K562 (cell line): ENCODE measurements around the gene CZIB. TPM values are rescaled to one million over a fixed set of nuclear protein-coding genes. Genes with fewer than 3 reads are reported as not detected.

Experiments used
- ATAC-seq: fragments of 200-7000 bp; cut with Tn5 transposase; 3 replicates; pipeline ENCODE4 v1.9.1; 2020; ENCODE audit warnings: moderate library complexity
- BruUV-seq: library from RNA; stranded (reverse); fragments of 400-500 nt; replicated peaks from 2 replicates; lab custom pipeline; 2021; lab: Mats Ljungman, UMichigan
- CTCF ChIA-PET: fragments of 300-600 bp; formaldehyde crosslinking; extraction: SDS; loops from one replicate; lab custom pipeline; 2021; ENCODE audit warnings: low intra/inter-chr PET ratio; lab: Yijun Ruan, JAX
- POLR2A ChIA-PET: fragments of 300-600, 350-650 bp; sonication (Branson Sonifier 250); formaldehyde crosslinking; extraction: SDS; loops from one replicate; lab custom pipeline; 2021; ENCODE audit warnings: antibody characterized with exemption, inconsistent platforms; lab: Yijun Ruan, JAX
- DNase-seq, 4 experiments: peaks; one replicate each; pipeline versions ENCODE4 v3.0.0 to v3.0.0-alpha.2; 2011 to 2018; ENCODE audit warnings: low spot score in 3 of 4, mixed read lengths in 3 of 4; ENCODE audit errors: extremely low read depth in 1 of 4
- FAIRE-seq: peaks from 2 replicates; lab custom pipeline; 2011; peaks lifted over from hg19 to GRCh38; lab: Jason Lieb, UNC
- H2AFZ ChIP-seq: 2 replicates; pipeline ENCODE4 v1.6.0; 2011; ENCODE audit warnings: low read depth, low read length, control low read depth, inconsistent platforms
- H3K27ac ChIP-seq: fragments of 200-600 bp; 3 replicates; pipeline ENCODE4 v1.8.0; 2011; ENCODE audit warnings: low read depth, mild to moderate bottlenecking, control low read depth, inconsistent platforms, low read length, moderate library complexity, mixed read lengths; ENCODE audit errors: extremely low read depth
- H3K27me3 ChIP-seq, 2 experiments: fragments of 300-600 bp in 1 of 2; 2 replicates in 1 of 2; 3 replicates in 1 of 2; pipeline versions ENCODE4 v1.6.0 to v1.8.0; 2011; ENCODE audit warnings: inconsistent platforms in 2 of 2, low read length in 2 of 2, mild to moderate bottlenecking in 1 of 2, mixed read lengths in 1 of 2, moderate library complexity in 1 of 2; ENCODE audit not compliant: control insufficient read depth in 2 of 2, insufficient read depth in 2 of 2
- H3K36me3 ChIP-seq: fragments of 300-600 bp; 3 replicates; pipeline ENCODE4 v1.8.0; 2011; ENCODE audit warnings: mild to moderate bottlenecking, low read length, inconsistent platforms; ENCODE audit not compliant: control insufficient read depth, insufficient read depth
- H3K4me1 ChIP-seq, 2 experiments: fragments of 200-600 bp in 1 of 2; replicated peaks in 1 of 2; 2 replicates in 1 of 2; 3 replicates in 1 of 2; pipeline versions ENCODE4 v1.5.1 to v1.8.0; 2011; ENCODE audit warnings: inconsistent platforms in 2 of 2, low read length in 2 of 2, mild to moderate bottlenecking in 1 of 2, mixed read lengths in 1 of 2, moderate library complexity in 1 of 2; ENCODE audit not compliant: control insufficient read depth in 2 of 2, insufficient read depth in 2 of 2
- H3K4me2 ChIP-seq: 2 replicates; pipeline ENCODE4 v1.6.1; 2011; ENCODE audit warnings: low read length, control low read depth, inconsistent platforms, mixed read lengths; ENCODE audit not compliant: insufficient read depth
- H3K4me3 ChIP-seq: fragments of 200-600 bp; sonication (generic), shearing (Covaris generic); 2 replicates; pipeline ENCODE4 v1.5.1; 2016; ENCODE audit warnings: control low read depth, inconsistent platforms
- H3K79me2 ChIP-seq: fragments of 200-600 bp; 3 replicates; pipeline ENCODE4 v1.8.0; 2011; ENCODE audit warnings: low read length, inconsistent platforms; ENCODE audit not compliant: control insufficient read depth, insufficient read depth
- H3K9ac ChIP-seq, 2 experiments: 2 replicates each; pipeline versions ENCODE4 v1.6.0 to v1.6.1; 2011; ENCODE audit warnings: low read depth in 2 of 2, low read length in 2 of 2, control low read depth in 1 of 2, inconsistent platforms in 1 of 2, mild to moderate bottlenecking in 1 of 2, mixed read lengths in 1 of 2; ENCODE audit not compliant: insufficient read depth in 1 of 2
- H3K9me1 ChIP-seq: one replicate; pipeline ENCODE4 v1.6.0; 2011; ENCODE audit warnings: inconsistent platforms, mild to moderate bottlenecking, low read length, moderate library complexity; ENCODE audit not compliant: control insufficient read depth, insufficient read depth
- H3K9me3 ChIP-seq: replicated peaks from 2 replicates; pipeline ENCODE4 v1.5.1; 2011; ENCODE audit warnings: low read depth, low read length, inconsistent platforms; ENCODE audit not compliant: control insufficient read depth, insufficient read depth
- H4K20me1 ChIP-seq: replicated peaks from 2 replicates; pipeline ENCODE4 v1.6.1; 2011; ENCODE audit warnings: low read length, inconsistent platforms, mixed read lengths; ENCODE audit not compliant: control insufficient read depth, insufficient read depth
- COPS2 ChIP-seq: fragments of 450-650 bp; conservative IDR thresholded peaks from 2 replicates; pipeline ENCODE4 v1.6.1; 2016; ENCODE audit warnings: mild to moderate bottlenecking, moderate library complexity
- FOXA3 ChIP-seq, 2 experiments: fragments of 450-650 bp in 1 of 2; sonication (generic) in 1 of 2; formaldehyde crosslinking; IDR thresholded peaks in 1 of 2; conservative IDR thresholded peaks in 1 of 2; 2 replicates each; pipeline versions ENCODE4 v1.4.0 to v1.8.0; 2020 to 2022; ENCODE audit warnings: mild to moderate bottlenecking in 2 of 2, missing genetic modification reagents in 1 of 2
- HLTF ChIP-seq: fragments of 450-650 bp; IDR thresholded peaks from 2 replicates; pipeline ENCODE4 v1.6.1; 2016
- MEF2A ChIP-seq: IDR thresholded peaks from 2 replicates; pipeline ENCODE4 v1.6.1; 2011; ENCODE audit warnings: low read depth, mild to moderate bottlenecking, low read length, moderate library complexity; ENCODE audit not compliant: control insufficient read depth
- MXI1 ChIP-seq: IDR thresholded peaks from 2 replicates; pipeline ENCODE4 v1.6.1; 2011; ENCODE audit warnings: low read depth, mild to moderate bottlenecking, improper control_type of control experiment, low read length
- MYNN ChIP-seq, 2 experiments: sonication (generic); formaldehyde crosslinking in 1 of 2; IDR thresholded peaks; 2 replicates each; pipeline versions ENCODE4 v1.5.0 to v1.6.1; 2016 to 2020; ENCODE audit warnings: antibody characterized with exemption in 1 of 2, missing genetic modification reagents in 1 of 2
- NR4A1 ChIP-seq, 2 experiments: fragments of 250-450 bp in 1 of 2; fragments of 450-650 bp in 1 of 2; sonication (Bioruptor Pico) in 1 of 2; IDR thresholded peaks; 2 replicates each; pipeline versions ENCODE4 v1.4.0 to v1.6.1; 2016 to 2020; ENCODE audit warnings: mild to moderate bottlenecking in 2 of 2, missing compliant biosample characterization in 1 of 2, missing genetic modification characterization in 1 of 2, moderate library complexity in 1 of 2
- PHB ChIP-seq: fragments of 250-450 bp; sonication (Bioruptor Pico); IDR thresholded peaks from 2 replicates; pipeline ENCODE4 v1.5.0; 2021
- POLR2H ChIP-seq: IDR thresholded peaks from 2 replicates; pipeline ENCODE4 v1.6.1; 2016; ENCODE audit warnings: missing genetic modification characterization, low read depth, mild to moderate bottlenecking, control low read depth, missing compliant biosample characterization, moderate library complexity
- SNIP1 ChIP-seq: fragments of 450-650 bp; IDR thresholded peaks from 2 replicates; pipeline ENCODE4 v1.7.1; 2017; ENCODE audit warnings: low read depth, mild to moderate bottlenecking
- ZNF24 ChIP-seq: fragments of 450-650 bp; IDR thresholded peaks from 2 replicates; pipeline ENCODE4 v1.6.1; 2016
- ZNF263 ChIP-seq: sonication (generic); formaldehyde crosslinking; IDR thresholded peaks from 2 replicates; pipeline ENCODE4 v1.8.0; 2022; ENCODE audit warnings: mild to moderate bottlenecking, missing genetic modification reagents, borderline replicate concordance
- ZNF316 ChIP-seq: fragments of 450-650 bp; IDR thresholded peaks from 2 replicates; pipeline ENCODE4 v1.6.1; 2016
- ZNF57 ChIP-seq: fragments of 450-650 bp; formaldehyde crosslinking; IDR thresholded peaks from 2 replicates; pipeline ENCODE4 v1.4.0; 2020; ENCODE audit warnings: mild to moderate bottlenecking, moderate library complexity
- ZSCAN29 ChIP-seq: fragments of 450-650 bp; IDR thresholded peaks from 2 replicates; pipeline ENCODE4 v1.6.1; 2017
- in situ Hi-C: fragments of 300-500 bp; cut with MboI; formaldehyde crosslinking; loops from 4 replicates; pipeline ENCODE4 v1.15.0; 2018; ENCODE audit warnings: inconsistent platforms, mixed read lengths
- intact Hi-C: fragments of 100-400 bp; cut with micrococcal nuclease; formaldehyde crosslinking; loops from 2 replicates; pipeline ENCODE4 v1.14.2; 2022
- polyA plus RNA-seq, 8 experiments: library from polyadenylated mRNA; depleted of rRNA in 4 of 8; stranded (reverse) in 5 of 8; unstranded in 3 of 8; fragments of >200 nt; fragmentation: Nextera tagmentation in 2 of 8; fragmentation: Illumina TruSeq in 1 of 8; extraction: Ambion mirVana in 2 of 8; extraction: Trizol in 1 of 8; gene quantifications; 2 replicates each; pipeline versions ENCODE4 v1.2.1 to v1.2.3, GENCODE V29; 2011 to 2014; ENCODE audit warnings: inconsistent platforms in 1 of 8, missing spikeins in 1 of 8
- total RNA-seq, 7 experiments: library from RNA; depleted of rRNA in 6 of 7; stranded (reverse); fragments of >200 nt in 6 of 7; fragmentation: Illumina TruSeq in 2 of 7; extraction: Trizol in 2 of 7; gene quantifications; 2 replicates each; pipeline versions ENCODE4 v1.2.1 to v1.2.3, GENCODE V29; 2011 to 2021; ENCODE audit warnings: low replicate concordance in 1 of 7
- TF ChIP-seq, protein P1 (sequence below): sonication (generic); formaldehyde crosslinking; IDR thresholded peaks from 2 replicates; pipeline ENCODE4 v1.8.1; 2023; ENCODE audit warnings: mild to moderate bottlenecking, missing genetic modification reagents
- TF ChIP-seq, protein P2 (sequence below): fragments of 250-450 bp; sonication (Bioruptor Pico); IDR thresholded peaks from 2 replicates; pipeline ENCODE4 v1.5.0; 2021
- TF ChIP-seq, protein P3 (sequence below): fragments of 250-450 bp; sonication (Bioruptor Pico); IDR thresholded peaks from 2 replicates; pipeline ENCODE4 v1.5.1; 2021; ENCODE audit warnings: mild to moderate bottlenecking

CZIB gene
- total and polyA plus RNA-seq, 9 of the 15 experiments (the other 6 are each of a cell fraction or from before 2014, with no cell fraction given) = 52.6 to 111 (median 80.0) TPM

DNA sequence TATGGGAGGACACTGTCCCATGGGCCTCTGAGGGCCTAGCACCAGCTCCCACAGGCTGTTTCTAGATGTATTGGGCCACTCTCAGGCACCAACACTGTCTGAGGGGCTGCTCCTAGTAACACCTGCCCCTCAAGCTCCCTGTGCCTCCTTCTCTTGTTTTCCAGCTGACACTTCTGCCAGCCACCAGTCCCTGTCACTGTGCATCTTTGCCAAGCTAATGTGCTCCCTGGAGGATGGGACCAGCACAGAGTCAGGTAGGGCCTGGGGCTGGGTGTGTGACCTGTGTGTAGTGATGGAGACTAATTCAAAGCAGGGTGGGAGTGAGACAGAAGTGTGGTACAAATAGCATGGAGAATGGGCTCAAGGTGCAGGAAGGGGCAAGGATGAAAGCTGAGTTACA is 47.3 kb upstream of the CZIB start:
- DNase-seq = no peak
- Histone ChIP-seq H3K9ac (no peak overlapping the region), H3K4me3 (no peak overlapping the region), H3K36me3 (peaks cover 94% of the 10 kb centered on the region), H3K4me1 (no peaks in the 10 kb centered on the region), H3K27me3 (no peaks in the 10 kb centered on the region), H3K9me1 (no peaks in the 10 kb centered on the region), H2AFZ (no peak overlapping the region), H3K27ac (no peak overlapping the region), H3K4me2 (no peak overlapping the region), H3K9me3 (no peaks in the 10 kb centered on the region), H4K20me1 (no peaks in the 10 kb centered on the region; the same call in 1 of the 2 replicates), H3K79me2 (no peaks in the 10 kb centered on the region)
- POLR2A ChIA-PET = interaction anchor here (0.8 to 1.1 kb wide), 2 partner anchors 39 to 173 kb away, joined by 3 read pairs; no protein-coding TSS in a partner anchor
- ATAC-seq = no peak
- in situ Hi-C loops = no loop called here
- intact Hi-C loops = no loop called here
- CTCF ChIA-PET = no interaction called here
- FAIRE-seq = no peak
- TF ChIP-seq, protein P1, sequence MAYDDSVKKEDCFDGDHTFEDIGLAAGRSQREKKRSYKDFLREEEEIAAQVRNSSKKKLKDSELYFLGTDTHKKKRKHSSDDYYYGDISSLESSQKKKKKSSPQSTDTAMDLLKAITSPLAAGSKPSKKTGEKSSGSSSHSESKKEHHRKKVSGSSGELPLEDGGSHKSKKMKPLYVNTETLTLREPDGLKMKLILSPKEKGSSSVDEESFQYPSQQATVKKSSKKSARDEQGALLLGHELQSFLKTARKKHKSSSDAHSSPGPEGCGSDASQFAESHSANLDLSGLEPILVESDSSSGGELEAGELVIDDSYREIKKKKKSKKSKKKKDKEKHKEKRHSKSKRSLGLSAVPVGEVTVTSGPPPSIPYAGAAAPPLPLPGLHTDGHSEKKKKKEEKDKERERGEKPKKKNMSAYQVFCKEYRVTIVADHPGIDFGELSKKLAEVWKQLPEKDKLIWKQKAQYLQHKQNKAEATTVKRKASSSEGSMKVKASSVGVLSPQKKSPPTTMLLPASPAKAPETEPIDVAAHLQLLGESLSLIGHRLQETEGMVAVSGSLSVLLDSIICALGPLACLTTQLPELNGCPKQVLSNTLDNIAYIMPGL = no peak
- TF ChIP-seq ZNF57 (CRISPR knock-in tag) (no peak), MXI1 (no peak), ZNF263 (no peak), PHB (CRISPR knock-in tag) (no peak), ZNF316 (no peak), POLR2H (no peak), MEF2A (no peak), SNIP1 (no peak), ZSCAN29 (no peak), ZNF24 (no peak), MYNN (IDR thresholded peaks at IDR 0.05) (no peak), MYNN (CRISPR knock-in tag; IDR thresholded peaks at IDR 0.05) (no peak), COPS2 (no peak), NR4A1 (CRISPR knock-in tag; IDR thresholded peaks at IDR 0.05) (no peak), NR4A1 (tag; IDR thresholded peaks at IDR 0.05) (no peak), FOXA3 (CRISPR knock-in tag; conservative IDR thresholded peaks at IDR 0.05 in 1 of 2, IDR thresholded peaks at IDR 0.05 in 1 of 2) (no peak), HLTF (no peak)
- TF ChIP-seq, protein P2, sequence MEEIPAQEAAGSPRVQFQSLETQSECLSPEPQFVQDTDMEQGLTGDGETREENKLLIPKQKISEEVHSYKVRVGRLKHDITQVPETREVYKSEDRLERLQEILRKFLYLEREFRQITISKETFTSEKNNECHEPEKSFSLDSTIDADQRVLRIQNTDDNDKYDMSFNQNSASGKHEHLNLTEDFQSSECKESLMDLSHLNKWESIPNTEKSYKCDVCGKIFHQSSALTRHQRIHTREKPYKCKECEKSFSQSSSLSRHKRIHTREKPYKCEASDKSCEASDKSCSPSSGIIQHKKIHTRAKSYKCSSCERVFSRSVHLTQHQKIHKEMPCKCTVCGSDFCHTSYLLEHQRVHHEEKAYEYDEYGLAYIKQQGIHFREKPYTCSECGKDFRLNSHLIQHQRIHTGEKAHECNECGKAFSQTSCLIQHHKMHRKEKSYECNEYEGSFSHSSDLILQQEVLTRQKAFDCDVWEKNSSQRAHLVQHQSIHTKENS (CRISPR knock-in tag) = no peak
- TF ChIP-seq, protein P3, sequence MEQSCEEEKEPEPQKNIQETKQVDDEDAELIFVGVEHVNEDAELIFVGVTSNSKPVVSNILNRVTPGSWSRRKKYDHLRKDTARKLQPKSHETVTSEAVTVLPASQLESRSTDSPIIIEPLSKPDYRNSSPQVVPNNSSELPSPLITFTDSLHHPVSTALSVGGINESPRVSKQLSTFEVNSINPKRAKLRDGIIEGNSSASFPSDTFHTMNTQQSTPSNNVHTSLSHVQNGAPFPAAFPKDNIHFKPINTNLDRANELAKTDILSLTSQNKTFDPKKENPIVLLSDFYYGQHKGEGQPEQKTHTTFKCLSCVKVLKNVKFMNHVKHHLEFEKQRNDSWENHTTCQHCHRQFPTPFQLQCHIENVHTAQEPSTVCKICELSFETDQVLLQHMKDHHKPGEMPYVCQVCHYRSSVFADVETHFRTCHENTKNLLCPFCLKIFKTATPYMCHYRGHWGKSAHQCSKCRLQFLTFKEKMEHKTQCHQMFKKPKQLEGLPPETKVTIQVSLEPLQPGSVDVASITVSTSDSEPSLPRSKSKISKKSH = no peak
- no TSS peak for BruUV-seq
